GM21529 (cell line): ENCODE data around the gene WT1.

Source experiments
- ATAC-seq: cut with Tn5 transposase; IDR thresholded peaks from one replicate; pipeline ENCODE4 v1.9.1; 2021; ENCODE audit not compliant: unreplicated experiment

Gene WT1

DNA sequence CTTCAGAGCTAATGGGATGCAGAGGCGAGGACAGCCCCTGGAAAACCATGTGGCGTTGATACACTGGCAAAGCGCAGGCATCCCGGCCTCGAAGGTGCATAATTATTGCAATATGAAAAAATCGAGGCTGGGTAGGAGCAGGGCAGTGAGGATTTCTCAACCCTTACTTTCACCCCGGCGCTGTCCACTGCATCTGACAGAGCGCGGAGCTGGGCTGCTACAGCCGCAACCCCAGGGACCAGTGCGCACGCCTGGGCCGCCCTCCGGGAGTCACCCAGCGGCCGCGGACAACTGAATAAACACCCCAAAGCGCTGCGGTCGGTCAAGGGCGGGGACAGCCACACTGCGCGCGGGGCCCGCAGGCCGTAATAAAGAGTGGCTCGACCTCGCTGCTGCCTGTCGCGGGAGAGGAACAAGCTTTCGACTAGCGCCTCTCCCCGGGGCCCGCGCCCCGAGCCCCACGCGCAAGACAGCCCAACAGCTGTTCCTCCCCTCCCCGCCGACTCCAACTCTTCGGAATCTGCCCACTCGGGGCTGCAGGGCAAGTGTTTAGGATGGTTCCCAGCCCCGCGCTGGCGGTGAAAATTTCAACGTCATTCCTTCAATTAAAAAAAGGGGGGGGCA is 3.6 kb upstream of the WT1 start:
- no peak for ATAC-seq

DNA sequence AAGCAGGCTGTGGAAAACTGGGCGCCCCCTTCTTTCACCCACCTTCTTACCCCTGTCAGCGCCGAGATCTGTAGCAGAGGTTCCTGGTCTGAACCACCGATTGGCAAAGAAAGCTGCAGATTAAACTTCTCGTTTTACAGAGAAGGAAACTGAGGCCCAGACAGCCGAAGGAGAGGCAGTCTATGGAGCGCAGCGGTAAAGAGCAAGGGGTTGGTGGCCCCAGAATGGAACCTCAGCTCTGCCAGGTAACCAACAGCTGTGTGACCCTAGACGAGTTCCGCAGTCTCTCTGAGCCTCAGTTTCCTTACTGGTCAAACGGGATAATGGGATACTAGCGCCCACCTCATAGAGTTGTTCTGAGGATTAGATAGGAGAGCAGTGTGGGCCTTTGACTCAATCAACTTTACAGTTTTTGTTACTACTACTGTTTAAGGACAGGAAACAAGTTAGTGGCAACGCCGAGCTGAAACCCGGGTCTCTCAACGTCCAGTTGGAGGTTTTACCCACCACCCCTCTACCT is 3.1 kb upstream of the WT1 start:
- no peak for ATAC-seq

DNA sequence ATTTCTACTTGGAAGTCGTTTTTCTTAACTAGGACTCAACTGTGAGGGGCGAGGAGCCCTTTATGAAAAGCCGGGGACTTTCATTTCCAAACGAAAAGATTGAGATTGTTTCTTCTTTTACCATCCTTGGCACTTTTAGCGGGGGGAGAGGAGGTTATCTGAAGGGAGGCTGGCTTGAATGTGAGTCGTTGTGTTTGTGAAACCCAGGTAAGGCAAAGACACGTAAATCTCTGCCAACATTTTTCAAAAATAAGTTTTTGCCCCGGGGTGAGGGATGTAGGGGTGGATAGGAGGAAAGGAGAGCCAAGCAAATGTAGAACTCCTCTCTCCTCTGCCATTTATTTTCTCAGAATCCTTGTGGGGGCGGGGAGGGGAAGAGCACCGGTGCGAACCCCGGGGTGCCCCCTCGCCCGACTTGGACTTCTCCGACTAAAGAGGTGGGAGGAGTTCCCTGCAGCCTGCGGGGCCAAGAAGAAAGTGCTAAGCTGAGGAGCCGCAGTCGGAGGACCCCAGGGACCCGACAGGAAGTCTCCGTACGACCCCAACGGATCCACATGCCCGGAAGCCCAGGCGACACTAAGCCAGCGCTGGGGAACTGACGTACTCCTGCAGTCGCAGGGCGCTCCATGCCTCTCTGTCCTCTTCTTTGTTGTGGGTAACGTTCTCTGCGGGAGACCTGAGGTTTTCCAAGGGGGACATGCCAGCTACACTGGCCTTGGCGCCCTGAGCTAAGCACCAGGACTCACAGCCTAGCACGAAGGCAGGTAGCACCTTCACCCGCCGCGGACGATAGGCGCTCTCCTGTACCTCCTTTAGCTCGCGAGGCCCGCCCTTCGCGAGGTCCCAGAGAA is 2.4 kb upstream of the WT1 start:
- no peak for ATAC-seq

DNA sequence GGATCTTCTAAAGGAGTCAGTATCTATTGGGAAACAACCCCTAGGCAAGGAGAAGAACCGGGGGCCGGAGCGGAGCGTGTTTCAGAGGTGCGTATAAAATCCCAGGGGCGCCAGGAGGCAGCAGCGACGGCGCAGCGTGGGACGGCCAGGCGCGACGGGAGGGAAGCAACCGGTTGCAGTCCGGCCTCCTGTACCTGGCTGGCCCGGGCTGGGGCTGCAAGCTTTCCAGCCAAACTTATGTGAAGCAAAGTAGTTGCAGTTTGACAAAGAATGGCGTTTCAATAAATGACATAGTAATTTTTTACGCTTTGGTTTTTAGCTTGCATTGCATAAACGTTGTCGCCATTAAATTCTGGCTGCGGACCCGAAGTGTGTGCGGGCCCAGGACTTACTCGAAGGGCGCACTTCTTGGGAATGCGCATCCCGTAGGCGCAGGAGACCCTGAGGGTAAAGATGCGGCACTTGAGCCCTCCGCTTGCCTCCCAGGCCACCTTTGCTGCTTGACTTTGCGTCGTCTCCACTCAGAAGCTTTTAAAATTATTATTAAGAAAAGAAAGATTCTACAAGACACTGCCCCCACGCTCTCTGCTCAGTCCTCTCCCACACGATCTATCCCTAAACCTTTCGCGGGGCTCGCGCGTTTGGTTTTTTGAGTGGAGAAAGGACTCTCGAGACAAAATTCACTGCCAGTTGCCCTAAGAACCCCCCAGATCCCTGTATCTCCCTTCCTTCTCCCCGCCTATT is 1.6 kb upstream of the WT1 start:
- ATAC-seq: no peak

DNA sequence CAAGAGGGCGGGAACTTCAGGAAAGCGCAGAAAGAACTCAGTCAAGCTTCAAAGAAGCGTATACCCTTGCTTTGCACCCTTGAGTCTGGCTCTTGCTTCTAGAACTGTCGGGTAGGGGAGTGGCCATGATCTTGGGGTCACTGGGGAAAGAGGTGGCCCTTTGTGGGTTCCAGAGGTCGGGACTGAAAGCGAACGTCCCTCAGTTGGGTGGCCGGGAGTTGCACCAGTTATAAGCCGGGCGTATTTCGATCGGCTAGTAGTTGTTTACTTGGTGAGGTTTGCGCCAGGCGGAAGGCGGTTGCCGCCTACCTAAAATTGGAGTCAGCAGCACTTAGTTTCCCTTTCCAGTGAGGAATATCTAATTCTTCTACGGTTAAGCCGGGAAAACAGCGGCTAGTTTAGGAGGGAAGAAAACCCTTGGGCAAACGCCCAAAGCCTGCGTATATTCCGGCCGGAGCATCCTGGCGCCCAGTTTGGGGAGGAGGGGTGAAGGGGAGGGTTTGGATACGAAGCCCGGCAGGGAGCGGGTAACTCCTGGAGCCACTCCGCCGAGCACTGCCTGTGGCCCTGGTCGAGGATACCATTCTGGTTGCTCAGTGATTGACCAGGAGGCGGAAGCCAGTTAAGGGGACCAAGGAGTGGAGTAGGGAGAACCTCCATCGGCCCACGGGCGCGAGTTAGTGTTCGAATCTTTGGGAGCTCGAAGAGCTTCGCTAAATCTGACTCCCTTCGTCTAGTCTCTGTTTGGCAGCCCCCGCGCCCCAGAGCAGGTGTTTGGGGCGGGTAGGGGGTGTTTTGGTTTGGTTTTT is 807 bp upstream of the WT1 start:
- no peak for ATAC-seq

DNA sequence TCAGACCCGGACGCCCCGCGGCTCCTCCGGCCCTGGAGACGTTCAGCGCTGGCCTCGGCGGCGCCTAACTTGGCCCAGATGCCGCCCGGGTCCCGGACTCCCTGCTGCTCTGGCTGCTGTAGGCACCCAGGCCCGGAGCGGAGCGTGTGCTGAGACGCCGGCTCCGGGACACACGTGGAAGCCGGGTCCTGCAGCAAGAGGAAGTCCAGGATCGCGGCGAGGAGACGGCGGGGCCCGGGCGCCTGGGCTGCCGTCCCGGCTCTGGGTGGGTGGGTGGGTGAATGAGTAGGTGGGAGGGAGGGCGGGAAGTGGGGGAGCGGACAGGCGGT is 223 bp downstream of the WT1 start:
- no peak for ATAC-seq

DNA sequence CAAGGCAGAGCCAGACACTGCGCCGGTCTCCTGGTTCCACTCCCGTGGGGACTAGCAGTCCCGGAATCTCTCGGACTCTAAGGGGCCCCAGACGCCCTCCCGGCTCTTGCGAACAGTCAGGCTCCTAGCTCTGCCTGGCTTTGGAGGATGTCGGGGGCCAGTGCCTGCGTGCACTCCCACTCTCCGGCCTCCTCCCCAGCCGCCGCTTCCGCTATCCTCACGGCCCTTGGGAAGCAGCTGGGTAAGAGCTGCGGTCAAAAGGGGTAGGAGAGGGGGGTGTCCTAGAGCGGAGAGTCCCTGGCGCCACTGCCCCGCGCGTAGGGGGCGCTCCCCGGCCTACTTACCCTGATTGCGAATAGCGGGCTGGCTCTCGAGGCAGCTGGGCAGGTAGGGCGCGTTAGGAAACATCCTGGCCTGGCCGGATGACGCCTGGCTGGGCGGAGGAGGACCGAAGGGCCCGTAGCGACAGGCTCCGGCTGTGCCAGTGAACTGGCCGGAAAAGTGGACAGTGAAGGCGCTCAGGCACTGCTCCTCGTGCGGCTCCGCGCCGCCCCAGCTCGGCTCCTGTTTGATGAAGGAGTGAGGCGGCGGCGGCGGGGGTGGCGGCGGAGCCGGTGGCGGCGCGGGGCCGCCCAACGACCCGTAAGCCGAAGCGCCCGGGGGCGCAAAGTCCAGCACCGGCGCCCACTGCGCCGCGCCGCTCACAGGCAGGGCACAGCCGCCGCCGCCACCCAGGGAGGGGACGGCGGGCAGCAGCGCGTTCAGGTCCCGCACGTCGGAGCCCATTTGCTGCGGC is 785 bp downstream of the WT1 start:
- ATAC-seq: no peak

DNA sequence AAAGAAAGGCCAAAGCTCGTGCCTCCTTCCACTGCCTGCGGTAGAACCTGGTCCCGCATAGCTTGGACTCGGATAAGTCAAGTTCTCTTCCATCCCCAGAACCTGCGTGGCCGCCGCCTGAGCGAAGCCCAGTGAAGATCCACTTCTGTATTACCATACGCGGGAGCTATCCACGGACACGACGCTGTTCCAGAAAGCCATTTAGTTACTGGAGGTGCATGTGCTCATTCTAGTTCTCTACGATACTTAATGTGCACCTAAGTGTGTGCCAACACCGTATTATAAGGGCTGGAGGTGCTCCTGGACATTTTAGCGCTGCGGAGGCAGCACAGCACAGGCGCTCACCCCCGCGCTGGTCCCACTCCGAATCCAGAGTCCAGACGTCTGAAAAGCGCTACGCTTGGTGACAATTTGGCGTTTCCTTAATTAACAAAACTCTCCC is 1.4 kb downstream of the WT1 start:
- ATAC-seq: no peak

DNA sequence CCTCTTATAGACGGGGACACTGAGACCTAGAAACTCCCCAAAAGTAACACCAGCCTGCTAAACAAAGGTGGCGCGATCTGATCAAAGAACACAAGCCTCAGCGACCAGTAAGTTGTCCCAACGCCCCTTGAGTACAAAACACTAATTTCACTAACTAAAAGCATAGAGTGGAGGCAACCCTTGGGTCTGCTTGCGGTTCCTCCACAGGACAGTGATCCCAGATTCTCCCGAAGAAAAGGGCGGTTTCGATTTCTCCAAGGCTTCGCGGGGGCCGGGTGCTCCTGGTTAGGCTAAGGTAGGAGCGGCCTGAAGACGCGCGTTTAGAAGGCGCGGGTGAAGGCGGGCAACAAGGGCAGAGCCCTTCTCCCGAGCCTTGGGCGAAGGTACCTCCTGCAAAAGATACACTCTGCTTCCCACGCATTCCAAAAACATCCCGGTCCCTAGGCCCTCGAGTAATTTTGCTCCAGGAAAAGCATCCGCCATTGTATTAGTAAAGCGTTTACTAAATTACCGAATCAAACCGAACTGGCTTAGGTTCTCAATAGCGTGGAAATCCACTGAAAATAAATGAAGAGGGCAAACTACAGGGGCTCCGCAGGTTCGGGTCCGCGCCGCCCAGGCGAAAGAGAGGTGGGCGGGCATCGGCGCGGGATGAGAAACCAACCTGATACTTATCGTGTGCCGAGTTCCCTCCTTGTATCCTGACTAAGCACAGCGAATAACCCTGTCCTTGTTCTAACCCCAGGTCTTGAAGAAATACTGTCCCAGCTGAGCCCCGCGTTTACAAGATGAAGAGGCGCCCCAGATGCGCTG is 2.0 kb downstream of the WT1 start:
- ATAC-seq: no peak

DNA sequence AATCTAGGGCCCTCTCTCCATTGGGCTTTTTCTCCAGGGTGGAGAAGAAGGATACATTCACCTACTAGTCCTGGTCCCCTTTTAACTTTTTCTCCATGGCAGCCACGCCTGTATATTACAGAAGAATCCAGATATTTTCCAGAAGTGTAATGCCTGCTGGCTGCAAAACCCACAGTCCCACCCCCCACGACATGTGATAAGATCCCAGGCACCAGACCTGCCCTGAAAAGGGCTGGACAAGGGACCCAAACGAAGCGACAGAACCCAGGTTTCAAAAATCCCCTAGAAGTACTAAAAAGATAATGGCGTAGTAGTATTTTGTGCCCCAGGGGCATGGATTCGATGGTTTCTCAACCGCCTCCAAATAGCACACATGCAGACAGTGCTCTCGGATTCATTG is 2.8 kb downstream of the WT1 start:
- no peak for ATAC-seq

DNA sequence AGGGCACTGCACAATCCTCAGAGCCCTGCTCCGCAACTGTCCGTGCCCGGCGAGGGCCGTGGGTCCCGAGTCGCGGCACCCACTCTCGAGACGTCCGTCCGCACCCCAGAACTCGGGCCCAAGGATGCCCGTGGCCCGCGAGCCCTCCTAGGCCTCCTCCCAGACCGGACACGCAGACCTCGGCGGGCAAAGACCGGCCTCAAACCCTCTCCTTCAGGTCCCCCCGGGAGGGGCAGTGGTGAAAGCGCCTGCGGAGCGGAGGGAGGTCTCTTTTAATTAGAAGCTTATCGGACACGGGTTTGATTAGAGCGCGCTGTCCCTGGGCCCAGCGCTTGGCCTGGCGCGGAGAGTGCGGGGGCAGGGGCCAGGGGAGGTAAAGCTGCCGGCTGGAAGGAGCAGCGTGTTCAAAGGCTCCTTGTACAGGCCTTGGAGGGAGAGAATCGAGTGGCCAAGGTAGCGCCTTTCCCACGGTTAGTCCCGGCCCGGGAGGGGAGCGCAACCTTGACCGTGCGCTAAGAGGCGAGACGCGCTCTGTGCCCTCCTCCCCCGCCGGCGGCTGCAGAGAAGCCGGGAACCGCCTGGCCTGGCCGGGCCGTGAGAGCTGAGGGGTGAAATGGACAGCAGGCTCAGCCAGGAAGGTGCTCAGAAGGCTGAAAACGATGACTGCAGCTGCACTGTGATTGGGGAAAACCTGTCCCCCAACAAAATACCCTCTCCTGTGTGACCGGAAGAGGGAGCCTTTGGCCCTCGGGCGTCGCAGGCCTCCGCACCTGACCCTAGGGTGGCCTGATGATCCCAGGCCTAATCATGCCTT is 4.6 kb downstream of the WT1 start:
- ATAC-seq: no peak

DNA sequence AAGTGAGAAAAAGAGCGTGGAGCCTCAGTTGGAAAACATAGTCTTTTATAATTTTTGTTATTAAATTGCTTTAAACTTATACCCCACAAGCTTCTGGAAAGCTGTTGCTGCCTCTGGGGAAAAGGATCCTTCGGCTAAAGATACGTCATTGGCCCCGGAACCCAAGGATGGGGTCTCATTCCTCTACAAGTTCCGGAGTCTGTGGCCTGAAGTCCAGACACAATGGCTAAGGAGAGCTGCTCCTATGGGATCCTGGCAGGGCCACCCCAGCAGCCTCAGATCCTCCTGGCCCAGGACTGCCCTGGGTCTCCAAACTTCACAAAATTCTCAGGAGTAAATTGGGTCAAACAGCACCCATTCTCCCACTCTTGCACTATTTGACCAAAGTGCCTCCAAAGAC is 5.9 kb downstream of the WT1 start:
- no peak for ATAC-seq

DNA sequence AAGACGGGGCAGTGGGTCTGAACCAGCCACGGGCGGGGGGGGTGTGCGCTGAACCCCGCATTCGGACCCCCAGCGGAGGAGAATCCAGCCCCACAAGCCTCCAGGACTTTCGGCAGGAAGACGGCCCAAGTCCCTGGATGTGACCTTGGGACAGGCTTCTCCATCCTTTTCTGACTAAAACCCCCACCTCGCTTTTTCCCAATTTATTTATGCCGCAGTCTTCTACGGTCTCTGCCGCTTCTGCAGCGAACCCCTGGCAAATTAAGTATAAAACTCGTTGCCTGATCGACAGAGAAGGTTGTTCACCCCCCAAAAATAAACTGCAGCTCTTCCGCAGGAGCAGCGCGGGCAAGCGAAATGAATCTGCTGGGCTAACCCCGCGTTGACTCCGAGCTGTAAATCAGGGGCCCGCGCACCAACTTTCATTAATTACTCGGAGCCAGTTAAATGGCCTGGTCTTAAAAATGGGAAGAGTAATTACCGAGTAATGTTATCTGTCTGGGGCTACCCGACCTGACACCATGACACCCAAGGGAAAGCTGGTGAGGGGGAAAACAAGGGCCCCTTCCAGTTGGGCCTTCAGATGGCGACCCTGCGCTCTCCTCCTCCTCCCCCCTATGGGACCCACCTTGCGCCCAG is 6.6 kb downstream of the WT1 start:
- ATAC-seq: no peak

DNA sequence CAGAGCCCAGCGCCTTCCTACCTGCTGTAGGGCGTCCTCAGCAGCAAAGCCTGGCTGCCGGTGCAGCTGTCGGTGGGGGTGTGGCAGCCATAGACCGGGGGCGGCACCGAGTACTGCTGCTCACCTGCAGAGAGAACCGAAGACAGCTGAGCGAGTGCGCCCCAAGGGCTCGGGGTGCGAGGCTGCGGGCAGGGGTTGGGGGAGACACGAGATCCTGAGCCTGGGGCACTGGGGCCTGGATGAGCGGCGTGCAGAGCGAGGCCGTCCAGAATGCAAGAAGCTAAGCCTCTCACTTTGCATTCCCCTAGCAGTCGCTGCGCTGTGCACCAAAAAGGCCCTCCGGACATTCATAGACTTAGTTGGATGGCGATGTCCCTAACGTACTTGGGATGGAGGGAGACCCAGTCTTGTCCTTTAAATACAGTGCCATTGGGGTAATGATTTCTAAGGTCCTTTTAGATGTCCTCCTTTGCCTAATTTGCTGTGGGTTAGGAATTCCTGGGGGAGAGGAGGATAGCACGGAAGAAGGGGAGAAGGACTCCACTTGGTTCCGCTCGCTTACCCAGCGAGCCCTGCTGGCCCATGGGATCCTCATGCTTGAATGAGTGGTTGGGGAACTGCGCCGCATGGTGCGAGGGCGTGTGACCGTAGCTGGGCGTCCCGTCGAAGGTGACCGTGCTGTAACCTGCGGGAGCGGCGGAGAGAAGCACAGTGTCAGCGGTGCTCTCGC is 7.2 kb downstream of the WT1 start:
- no peak for ATAC-seq

DNA sequence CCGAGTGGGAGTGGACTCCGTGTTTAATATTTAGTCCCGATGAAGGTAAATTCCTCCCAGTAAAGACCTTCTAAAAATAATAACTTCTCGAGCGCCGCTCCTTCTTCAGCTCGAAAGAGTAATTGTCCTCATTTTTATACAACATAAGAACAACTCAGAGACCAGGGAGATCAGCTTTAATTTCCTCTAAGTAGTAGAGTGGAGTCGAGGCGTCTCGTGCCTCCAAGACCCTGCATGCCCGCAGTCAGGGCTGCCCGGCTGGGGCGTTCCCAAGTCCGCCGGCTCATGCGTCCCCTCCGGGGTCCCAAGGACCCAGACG is 7.8 kb downstream of the WT1 start:
- no peak for ATAC-seq

DNA sequence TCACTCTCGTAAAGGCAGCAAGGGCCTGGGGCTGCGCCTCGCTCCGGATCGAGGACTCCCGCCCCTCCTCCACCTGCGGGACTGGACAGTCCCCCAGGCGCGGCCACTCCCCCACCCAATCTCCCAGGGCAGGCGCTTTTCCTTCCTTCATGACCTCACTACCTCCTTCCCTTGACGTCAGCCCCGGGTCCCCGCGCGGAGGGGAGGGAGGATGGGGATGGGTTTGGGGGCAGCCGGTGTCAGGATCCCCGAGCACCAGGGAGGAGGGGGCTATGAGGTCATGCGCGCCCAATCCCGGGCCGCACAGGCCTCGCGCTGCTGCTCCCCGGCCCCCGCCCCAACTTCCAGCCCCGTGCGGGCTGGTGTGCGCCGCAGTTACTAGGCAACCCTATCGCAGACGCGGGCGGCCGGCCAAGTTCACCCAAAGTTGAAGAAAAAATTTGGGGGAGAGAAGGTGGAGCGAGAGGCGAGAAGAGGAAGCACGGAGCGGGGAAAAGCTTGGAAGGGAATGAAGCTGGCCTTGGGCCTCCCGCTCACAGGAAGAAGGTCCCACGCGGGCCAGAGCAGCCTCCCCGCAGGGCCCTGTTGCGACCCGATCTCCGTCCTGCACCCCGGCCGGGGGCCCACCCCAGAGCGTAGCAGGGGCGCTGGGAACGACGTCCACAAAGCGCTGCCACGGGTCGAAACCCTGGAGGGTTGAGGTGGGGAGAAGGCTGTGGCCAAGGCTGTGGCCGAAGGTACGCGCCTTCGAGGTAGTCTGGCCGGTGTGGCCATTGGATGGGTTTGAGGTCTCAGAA is 8.3 kb downstream of the WT1 start:
- no peak for ATAC-seq

DNA sequence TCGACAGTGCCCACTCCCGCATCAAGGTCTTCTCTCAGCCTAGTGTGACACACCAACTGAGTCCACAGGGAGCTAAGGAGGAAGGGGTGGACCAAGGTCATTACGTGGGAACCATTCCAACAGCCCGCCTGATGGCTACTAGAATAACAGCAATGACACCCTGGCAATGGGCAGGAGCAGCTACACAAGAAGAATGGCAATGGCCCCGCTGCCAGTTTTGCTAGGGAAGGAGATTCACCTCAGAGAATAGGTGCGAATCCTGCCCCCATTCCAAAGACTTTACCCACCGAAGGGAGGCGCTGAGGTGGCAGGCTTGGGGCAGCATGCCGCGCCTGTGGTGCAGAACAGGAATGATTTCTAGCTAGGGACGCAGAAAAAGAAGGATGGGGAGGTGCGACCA is 9.1 kb downstream of the WT1 start:
- ATAC-seq: no peak
